Spleen (tissue), 7 donors: ENCODE measurements around the gene RIC8B.

Experiments
- POLR2A ChIP-seq, 3 donors: fragments of 450-650 bp; IDR thresholded peaks; one replicate each; pipeline ENCODE4 v1.5.1; 2017; ENCODE audit warnings: antibody characterized with exemption in 3 of 3, mild to moderate bottlenecking in 1 of 3
- POLR2AphosphoS5 ChIP-seq, 3 donors: sonication (generic); formaldehyde crosslinking; IDR thresholded peaks; one replicate each; pipeline ENCODE4 v1.5.1; 2017; ENCODE audit warnings: antibody characterized with exemption in 3 of 3
- TF ChIP-seq, protein P1 (sequence below), 11 experiments: fragments of 200-600 bp in 7 of 11; fragments of 450-650 bp in 4 of 11; sonication (generic) in 4 of 11; IDR thresholded peaks in 8 of 11; conservative IDR thresholded peaks in 3 of 11; 1 replicate in 7 of 11; 2 replicates in 4 of 11; pipeline versions ENCODE4 v1.4.0 to v1.8.0; 2016 to 2021; ENCODE audit warnings: antibody characterized with exemption in 11 of 11, inconsistent platforms in 4 of 11, mild to moderate bottlenecking in 1 of 11
- donor health status: DM: no; HTN: no; CAD: no; lungs with moderate emphysema.
- donor health status: DM: no; HTN: no; CAD: no.
- donor health status: DM: no; HTN: no; CAD: no.

DNA sequence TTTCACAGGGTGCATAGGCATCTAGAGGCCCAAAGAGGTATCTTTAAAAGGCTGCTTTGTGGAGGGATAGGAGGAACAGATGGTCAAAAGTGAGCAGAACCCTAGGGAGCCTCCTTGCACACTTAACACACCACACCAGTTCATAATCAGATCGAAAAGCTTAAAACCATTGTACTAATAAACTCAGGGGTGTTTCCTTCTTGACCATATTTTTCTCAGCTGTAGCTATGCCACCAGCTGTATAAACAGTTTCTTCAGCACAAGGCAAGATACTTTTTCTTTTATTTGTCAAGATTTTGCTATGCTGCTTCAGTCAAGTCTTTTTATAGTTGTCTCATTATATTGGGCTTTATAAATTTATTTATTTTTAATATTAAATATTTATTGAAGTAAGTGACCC lies 88.7 kb downstream of the RIC8B start:
- TF ChIP-seq, protein P1, sequence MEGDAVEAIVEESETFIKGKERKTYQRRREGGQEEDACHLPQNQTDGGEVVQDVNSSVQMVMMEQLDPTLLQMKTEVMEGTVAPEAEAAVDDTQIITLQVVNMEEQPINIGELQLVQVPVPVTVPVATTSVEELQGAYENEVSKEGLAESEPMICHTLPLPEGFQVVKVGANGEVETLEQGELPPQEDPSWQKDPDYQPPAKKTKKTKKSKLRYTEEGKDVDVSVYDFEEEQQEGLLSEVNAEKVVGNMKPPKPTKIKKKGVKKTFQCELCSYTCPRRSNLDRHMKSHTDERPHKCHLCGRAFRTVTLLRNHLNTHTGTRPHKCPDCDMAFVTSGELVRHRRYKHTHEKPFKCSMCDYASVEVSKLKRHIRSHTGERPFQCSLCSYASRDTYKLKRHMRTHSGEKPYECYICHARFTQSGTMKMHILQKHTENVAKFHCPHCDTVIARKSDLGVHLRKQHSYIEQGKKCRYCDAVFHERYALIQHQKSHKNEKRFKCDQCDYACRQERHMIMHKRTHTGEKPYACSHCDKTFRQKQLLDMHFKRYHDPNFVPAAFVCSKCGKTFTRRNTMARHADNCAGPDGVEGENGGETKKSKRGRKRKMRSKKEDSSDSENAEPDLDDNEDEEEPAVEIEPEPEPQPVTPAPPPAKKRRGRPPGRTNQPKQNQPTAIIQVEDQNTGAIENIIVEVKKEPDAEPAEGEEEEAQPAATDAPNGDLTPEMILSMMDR (IDR thresholded peaks at IDR 0.05 in 8 of 11, conservative IDR thresholded peaks at IDR 0.05 in 3 of 11) = no peak
- TF ChIP-seq POLR2AphosphoS5 (IDR thresholded peaks at IDR 0.05) = no peak
- no peak for TF ChIP-seq POLR2A (IDR thresholded peaks at IDR 0.05)
